SHP77 (cell line): ENCODE measurements around the gene ADAMTS3.

ENCODE experiments used
- DNase-seq, 2 experiments: peaks; one replicate each; lab custom pipeline; 2025; lab: John Stamatoyannopoulos, UW

Gene ADAMTS3

DNA sequence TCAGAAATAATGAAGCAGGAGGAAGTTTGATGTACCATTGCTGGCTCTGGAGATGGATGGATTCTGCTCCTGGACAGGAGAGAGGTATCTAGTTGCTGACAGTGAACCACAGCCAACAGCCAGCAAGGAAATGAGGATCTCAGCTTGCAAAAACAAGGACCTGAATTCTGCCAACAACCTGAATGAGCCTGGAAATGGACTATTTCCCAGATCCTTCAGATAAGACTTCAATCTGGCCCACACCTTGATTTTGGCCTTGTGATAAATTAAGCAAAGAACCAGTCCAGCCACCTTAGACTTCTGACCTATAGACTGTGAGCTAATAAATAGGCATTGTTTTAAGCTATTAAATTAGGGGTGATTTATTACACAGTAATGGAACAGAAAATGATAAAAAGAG, 220.3 kb downstream of the ADAMTS3 start:
- DNase-seq = no peak

DNA sequence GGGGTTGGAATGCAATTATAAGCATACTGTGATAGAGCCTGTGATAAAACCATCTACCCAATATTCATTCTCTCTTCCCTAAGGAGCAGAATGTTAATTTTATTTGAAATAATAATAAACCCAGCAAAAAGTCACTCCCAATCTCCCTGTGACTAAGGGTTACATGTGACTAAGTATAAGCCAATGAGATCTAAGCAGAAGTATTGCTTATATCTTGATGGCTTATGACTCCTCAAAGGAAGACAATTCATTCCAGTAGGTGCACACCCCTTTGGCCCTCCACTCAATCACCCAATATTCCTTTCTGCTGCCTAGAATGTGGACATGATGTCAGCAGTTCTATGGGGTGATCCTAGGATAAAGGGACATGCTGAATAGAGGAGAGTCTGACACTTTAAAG, 224.6 kb downstream of the ADAMTS3 start:
- DNase-seq = no peak

DNA sequence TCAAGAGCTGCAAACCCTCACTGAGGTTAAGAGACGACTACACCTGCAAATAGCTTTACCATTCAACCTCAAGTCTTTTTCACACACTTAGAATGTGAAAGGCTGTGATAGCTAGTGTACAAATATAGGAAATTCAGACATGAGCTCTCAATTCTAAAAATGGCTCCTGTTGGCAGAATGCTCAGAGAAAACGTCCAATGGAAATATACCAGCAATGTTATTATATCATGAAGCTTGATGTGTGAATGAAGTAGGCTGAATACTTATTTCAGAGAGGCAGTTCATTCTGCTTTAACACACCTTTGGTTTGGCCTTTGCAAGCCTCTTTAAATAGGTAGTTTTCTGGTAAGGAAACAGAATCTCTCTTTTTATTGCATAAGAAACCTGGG, 227.6 kb downstream of the ADAMTS3 start:
- DNase-seq = no peak

DNA sequence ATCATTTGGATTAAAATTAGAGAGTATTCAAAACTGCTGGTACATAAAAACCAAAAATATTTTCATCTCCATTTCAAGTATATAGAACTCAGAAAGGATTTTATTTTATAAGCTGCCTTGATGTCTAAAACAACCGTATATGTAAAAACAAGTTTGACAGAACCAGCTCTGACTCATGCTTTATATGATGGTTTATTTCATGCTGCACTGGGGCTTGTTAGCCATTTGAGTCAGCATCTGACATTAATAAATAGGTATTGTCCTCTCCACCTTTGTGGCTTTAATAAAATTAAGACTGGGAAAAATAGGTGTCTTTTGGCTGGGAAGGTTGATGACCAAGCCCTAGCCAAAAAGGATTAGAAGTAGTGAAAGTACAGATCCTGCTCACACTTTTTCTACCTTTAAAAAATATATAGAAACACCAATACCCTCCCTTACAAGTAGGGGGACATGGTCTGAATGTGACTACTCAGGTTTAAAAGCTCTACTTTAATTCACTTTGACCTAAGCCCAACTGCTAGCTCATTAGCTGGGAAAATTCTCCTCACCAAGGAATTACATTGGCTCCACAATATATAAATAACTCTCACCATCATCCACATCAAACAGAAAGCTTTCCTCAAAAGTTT, 228.1 kb downstream of the ADAMTS3 start:
- DNase-seq = no peak

DNA sequence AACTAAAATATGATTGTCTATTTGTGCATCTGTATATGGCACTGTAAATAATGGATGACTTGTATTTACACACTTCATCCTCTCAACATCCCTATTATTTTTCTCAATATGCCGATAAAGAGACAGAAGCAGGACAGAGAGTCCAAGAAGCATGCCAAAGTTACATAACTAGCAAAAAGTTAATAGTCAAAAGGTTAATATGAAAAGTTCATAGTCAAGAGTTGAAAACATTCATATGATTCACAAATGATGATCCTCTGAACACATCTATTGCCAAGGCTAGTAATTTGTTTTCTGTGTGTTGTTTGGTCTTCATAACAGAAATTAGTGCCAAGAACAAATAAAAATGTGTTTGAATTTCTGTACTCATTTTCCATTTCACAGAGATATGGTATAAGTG, 231.0 kb downstream of the ADAMTS3 start:
- DNase-seq = no peak

DNA sequence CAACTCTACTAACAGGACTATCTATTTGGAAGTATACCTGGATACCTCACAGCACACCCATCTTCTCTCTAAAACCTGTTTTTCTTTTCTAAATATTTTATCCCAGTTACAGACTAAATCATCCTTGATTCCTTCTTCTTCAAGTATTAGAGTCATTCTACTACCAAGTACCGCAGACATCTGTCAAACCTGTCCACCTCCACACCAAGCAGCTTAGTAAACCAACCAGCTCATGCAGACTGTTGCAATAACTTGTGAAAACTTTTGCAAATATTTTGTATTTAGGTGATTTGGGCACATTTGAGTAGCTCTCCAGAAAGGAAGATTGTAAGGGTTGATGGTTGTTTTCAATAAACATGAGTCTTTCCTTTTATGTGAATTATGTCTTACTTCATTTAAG, 238.6 kb downstream of the ADAMTS3 start:
- no peak for DNase-seq

DNA sequence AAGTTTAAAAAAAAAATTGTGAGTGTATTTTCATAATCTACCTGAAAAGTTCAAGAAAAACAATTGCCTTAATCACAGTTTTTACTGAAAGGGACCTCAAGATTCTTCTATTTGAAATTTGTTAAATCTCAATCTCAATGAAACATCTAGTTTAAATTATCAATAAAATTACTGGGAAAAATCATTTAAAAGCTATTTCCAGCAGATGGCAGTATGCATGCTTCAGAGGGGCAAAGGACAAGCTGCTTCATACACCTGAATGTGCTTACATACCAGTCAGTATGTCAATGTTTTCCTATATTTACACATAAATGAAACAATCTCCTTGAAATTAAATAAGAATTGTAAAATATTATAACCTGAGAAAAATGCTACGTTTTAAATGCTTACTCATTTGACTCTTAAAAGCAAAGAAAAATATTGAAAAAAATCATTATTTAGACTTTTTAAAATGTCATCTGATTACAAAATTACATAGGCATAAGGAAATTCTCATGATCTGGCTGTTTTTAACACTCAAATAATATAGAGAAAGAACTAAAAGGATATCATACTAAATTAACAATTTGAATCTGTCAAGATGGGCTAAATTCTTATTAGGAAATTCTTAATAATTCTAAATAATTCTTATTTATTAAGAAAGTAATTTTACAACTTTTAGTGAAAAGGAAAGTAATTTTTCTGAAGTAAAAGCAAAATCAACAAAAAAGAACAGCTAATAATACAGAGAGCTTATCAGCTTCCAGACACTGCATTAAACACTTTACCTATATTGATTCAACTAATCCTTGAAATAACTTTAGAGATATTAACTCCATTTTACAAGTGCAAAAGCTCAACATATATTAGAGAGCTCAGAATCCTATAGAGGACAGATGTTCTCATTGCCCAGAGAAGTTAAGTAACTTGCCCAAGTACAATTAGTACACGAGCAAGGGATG, 242.1 kb downstream of the ADAMTS3 start:
- DNase-seq = peak; percentile 19 to 48

DNA sequence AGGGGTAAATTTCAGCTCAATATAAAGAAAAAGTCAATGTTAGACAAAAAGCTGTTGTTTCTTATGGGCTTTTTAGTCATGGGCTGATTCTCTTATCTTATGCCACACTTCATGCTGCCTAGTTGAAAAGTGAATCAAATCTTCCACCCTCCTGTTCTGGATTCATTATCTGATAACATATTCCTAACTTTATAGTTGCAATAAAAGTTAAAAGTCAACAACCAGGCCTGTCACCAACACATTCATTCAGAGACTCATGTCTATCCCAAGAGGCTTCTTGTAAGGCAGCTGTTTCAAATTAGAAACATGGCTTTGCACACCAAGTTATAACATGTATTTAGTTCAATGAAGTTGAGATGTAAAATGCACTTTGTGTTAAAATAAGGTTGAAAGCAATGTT, 243.8 kb downstream of the ADAMTS3 start:
- DNase-seq = no peak

DNA sequence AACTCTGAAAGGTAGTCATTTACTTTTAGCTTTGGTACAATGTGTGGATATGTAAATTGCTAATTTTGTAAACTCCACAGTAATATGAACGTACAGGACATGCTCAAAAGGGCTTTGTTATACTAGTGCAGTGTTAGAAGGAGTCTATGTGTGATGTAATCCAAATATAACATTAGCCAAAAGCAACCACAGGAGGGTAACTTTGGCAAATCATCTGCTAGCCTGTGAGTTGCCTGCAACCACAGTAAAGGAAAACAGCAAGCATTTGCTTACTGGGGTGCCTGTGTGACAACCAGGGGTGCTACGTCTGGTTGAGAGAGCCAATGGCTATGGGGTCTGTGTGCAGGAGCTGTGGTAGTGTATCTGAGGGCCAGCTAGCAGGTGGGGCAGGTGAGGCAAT, 245.8 kb downstream of the ADAMTS3 start:
- DNase-seq = no peak

DNA sequence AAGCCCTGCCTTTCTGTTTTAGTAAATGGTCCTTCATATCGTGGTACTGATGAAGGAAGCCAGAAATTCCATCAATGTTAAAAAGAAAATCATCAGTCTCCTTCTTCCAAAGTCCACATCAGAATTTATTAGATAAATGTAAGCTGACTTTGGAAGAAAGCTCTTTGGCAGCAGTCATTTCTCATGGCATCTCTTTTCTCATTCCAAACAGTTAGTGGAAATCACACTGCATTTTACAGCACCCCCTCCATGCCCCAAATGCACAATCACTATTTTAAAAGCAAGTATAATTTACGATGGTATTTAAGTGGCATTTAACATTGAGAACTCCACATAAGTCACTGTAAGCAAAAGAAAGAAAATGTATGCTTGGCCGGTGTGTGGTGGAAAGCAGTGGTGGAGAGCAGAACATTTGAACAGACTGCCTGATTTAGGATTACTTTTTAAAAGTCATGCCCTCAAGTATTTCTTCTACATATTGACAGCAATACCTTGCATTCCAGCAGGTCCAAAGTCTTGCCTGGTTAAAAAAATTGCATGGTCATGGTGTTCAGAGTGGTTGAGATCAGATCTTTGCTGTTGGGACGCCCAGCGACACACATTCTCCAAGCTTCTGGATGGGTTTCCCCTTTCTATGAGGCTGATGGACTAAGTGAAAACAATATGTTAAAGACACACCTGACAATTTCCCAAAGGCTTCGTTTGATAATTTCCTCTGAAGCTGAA, 248.6 kb downstream of the ADAMTS3 start:
- no peak for DNase-seq

DNA sequence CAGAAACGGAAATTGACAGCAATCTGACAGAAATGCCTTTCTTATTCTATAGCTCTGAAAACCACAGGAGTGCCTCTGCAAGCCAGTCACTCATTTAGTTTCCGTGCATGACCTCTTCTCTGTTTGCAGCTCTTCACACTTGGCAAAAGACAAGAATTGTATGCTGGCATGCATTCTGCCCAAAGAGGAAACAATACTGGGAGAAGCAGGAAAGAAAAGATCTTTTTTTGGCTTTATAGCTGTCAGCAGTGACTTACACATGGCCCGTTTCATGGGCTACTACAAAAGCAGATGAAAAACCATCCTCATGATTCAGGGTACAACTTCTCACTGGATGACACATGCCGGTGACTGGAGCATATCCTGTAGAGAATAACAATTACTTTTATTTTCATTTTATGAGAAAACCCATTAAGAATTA, 249.4 kb downstream of the ADAMTS3 start:
- DNase-seq = no peak

DNA sequence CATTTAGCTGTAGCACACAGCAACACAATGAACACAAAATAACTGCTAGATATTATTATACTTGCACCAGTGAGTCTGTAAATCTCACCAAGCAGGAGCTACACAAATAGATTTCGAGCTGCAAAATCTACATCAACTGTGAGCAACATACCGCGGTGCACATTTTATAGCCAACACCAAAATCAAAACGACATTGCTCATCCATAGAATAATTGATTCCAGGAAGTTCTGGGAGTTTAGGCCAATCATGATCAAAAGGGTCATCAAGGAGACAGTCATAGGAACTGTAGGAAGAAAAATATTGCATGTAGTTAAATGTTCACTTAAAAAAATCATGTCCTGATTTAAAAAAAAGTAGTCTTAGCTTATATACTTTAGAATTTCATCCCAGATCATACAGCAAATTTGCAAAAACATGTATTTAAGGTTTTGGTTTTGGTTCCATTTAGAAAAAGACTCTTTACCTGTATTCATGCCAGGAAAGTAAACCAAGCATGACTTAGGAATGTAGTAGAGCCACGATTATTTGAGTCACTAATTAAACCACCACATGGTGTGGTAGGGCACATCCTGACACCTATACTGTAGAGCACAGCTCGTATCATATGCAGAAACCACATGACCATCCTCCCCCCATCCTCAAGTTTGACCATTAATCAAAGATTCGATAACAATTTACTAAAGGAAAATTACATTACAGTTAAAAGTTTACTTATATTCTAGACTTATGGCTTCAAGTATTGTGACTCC, 250.4 kb downstream of the ADAMTS3 start:
- DNase-seq = no peak

DNA sequence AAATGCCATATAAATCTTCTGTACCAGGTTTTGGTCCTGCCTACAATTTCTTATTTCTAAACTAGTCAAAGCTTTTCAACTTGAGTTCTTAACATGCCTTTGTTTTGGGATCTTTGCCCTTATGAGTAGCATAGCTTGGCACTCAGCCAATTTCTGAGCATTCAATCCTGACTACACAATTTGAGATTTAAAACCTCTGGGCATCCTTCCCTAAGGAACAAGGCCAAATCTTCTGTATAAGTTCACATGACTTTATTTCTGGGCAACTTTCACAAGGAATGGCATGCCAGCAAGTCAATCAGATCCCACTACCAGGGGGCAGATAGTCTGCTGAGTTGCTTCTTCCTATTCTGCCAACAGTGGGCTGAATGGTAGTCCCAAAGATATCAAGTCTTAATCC, 254.2 kb downstream of the ADAMTS3 start:
- DNase-seq = no peak

DNA sequence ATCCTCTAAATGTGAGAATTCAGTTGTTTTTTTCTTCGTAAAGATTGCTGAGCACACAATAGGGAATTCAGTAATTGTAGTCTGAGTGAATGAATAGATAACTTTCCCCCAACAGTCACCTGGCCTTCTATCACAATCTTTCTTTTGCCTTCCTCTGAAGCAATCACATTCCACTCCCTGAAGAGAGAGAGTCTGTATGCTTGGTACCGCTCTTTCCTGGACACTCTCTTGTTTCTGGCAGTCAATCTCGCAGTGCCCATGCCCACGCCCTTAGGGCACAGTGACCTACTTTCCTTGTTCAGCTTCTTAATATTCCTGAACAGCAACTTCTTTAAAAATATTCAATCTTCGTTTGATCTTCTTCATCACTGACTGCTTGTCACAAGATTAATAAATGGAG, 255.9 kb downstream of the ADAMTS3 start:
- no peak for DNase-seq

DNA sequence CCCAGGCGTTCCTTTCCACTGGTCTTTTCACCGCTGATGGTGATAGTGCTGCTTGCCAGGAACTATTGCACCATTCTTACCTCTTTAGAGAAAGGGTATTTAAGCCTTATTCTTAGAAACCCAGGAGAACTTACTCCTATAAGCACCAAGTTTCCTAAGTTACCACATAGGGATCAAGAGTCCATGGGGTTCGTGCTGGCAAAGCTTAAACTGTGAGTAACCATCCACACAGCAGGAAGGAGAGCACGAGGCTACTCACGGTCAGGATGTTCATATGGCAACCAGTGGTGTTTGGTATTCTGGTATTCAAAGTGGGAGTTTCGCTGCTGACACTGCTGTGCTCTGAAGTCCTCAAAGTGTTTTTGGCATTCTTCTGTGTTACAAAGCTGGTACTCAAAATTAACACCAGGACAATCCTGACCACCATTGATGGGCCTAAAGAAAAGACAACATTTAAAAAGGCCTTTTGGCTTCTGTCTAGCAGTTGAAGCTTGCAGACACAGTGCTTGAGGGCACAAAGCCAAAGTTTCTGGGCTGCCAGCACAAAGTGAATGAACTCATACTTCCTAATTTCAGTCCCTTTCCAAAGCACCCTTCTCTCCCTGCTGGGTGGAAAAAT, 256.9 kb downstream of the ADAMTS3 start:
- no peak for DNase-seq

DNA sequence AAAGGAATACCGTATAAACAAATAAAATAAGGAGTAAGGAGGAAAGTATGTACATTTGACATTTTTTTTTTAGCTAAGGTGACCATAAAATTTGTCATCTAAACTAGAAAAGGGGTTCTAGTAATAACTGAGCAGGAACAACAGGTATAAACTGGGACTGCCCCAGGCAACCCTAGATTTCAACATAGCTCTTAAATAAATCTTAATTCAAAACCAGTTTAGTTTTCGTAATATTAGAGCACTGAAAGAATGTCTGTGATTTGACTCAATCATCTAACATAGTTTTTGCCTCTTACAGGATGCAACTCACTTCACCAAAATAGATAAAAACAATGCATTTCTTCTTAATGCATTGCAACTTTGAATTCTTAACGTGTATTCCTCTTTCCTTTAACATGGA, 257.7 kb downstream of the ADAMTS3 start:
- no peak for DNase-seq

DNA sequence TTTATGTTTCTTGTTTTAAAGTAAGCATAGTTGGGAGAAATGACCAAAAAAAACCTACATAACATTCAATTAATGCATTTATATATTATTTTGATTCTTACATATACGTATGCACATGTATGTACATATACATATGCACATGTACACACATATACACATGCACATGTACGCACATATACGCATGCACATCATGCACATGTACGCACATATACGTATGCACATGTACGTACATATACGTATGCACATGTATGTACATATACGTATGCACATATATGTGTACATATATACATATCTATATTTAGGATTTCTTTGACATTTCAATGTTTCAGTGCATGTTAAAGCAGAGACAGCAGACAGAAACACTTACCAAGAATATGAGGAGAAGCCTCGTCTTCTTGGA, 263.4 kb downstream of the ADAMTS3 start:
- DNase-seq = no peak

DNA sequence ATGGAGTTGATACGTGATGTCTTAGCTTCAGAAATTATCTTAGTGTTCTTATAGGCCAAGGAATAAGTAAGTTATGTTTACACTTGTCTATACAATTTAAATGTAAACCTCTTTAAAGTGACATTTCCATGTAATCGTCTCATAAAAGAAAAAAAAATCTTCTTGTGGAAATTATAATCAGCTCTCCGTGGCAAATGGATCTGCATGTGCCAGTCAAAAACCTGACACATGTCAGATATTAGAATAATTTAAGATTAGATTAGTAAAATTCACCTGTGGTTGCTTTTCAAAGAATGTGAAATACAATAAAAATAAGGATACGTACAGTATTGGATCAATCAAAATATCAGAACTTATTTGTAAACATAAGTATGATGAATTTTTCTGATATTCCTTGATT, 263.9 kb downstream of the ADAMTS3 start:
- DNase-seq = no peak

DNA sequence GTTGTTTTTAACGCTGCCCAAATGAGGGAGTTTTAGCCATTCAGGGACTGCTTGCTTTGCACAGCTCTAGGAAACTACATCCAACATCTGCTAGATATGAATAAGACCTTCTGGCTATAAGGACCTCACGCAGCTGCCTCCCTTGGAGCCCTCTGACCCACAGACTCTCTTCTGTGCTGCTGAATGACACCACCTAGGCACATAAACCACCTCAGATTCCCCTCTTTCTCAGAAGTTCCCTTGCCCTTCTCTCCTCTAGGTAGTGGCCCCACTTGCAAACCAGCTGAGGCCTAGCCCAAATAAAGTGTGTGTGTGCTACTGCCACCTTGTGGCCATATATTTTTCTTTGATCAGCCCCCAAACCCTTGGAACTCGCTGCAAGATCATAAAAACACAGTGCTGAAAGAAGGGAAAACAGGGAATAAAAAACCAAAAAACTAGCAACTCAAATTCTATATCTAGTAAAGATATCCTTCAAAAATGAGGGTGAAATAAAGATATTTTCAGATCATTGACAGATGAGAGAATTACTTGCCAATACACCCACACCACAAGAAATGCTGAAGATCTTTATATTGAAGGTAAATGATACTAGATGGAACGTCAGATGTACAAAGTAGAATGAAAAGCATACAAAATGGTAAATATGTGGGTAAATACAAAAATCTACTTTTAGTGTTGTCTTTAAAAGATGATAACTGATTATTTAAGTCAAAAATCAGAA, 265.9 kb downstream of the ADAMTS3 start:
- DNase-seq = peak in 1 of 2 experiments; percentile 24

DNA sequence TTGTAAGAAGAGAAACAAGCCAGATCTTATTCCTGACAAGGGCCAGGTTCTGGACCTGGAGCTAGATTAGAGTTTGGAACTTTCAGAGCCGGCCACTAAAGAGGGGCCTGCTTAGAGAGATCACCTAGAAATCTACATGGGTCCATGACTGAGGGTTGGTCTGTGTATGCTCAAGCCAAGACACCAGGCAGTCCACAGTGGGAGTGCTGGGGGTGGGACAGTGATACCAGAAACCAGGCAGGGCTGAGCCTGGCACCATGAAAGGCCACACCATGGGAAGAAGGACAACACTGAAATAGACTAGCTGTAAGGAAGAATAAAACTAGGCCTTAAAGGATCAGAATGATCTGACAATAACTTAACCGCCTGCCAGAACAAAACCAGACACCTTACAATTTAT, 267.3 kb downstream of the ADAMTS3 start:
- DNase-seq = no peak

DNA sequence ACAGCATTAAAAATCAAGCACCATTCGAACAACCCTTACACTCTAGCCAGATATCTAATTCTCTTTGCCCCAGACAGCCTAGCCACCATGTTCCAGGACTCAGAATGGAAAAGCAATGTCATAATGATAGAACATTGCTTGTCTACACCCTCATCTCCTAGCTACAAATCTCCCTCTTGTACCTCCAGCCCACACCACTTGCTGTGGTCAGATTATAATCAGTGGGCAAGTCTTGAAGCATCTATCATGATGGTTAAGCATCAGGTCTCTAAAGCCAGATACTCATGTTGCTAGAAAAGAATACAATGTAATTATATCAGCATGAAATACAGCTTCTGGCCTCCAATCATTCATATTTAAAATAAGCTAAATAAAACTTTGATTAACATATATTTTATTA, 268.9 kb downstream of the ADAMTS3 start:
- no peak for DNase-seq
